Type B pancreatic cell (in vitro differentiated cells): ENCODE data around the gene ATP13A2. TPM values are rescaled to one million over a fixed set of nuclear protein-coding genes. Genes with fewer than 3 reads are reported as not detected.
"Not testable (repeated sequence)": the region's sequence is repeated elsewhere in the genome, so short reads cannot be mapped to it uniquely, and the experiment has no call there.

Experiments
- DNase-seq: peaks from one replicate; pipeline ENCODE4 v3.0.0; 2021; ENCODE audit warnings: mixed read lengths; ENCODE audit not compliant: unreplicated experiment; ENCODE audit errors: extremely low spot score
- H3K27ac Mint-ChIP-seq: 2 replicates; pipeline ENCODE4 v1.8.0; 2021; ENCODE audit warnings: mild to moderate bottlenecking, mixed read lengths
- H3K27me3 Mint-ChIP-seq: 2 replicates; pipeline ENCODE4 v1.8.0; 2021; ENCODE audit warnings: mixed read lengths
- H3K36me3 Mint-ChIP-seq: 2 replicates; pipeline ENCODE4 v1.8.0; 2021; ENCODE audit warnings: mixed read lengths
- H3K4me1 Mint-ChIP-seq: one replicate; pipeline ENCODE4 v1.8.0; 2021; ENCODE audit warnings: mixed read lengths; ENCODE audit not compliant: unreplicated experiment
- H3K4me3 Mint-ChIP-seq: 2 replicates; pipeline ENCODE4 v1.8.0; 2021; ENCODE audit warnings: mild to moderate bottlenecking, mixed read lengths
- H3K9me3 Mint-ChIP-seq: 2 replicates; pipeline ENCODE4 v1.8.0; 2021; ENCODE audit warnings: mixed read lengths
- CTCF ChIP-seq: fragments of 200-600 bp; sonication (generic); conservative IDR thresholded peaks from 2 replicates; pipeline ENCODE4 v1.5.0; 2021; ENCODE audit warnings: antibody characterized with exemption, mild to moderate bottlenecking
- total RNA-seq: library from RNA; stranded (reverse); gene quantifications from 2 replicates; pipeline ENCODE4 v1.2.1, GENCODE V29; 2021; ENCODE audit warnings: low replicate concordance

The ATP13A2 gene
- total RNA-seq, 1 donor from 2014 or later = 66.4 TPM

- Mint-ChIP-seq H3K36me3 (no peaks in the 10 kb centered on the region), H3K27ac (no peak overlapping the region), H3K9me3 (no peaks in the 10 kb centered on the region), H3K4me1 (peaks cover 2% of the 10 kb centered on the region), H3K4me3 (no peak overlapping the region), H3K27me3 (no peaks in the 10 kb centered on the region)
- TF ChIP-seq CTCF = no peak
- no peak for DNase-seq
Observed at GRCh38 chr1:16955186-16955585, 56.5 kb downstream of the ATP13A2 start.

- no peak overlapping the region for H3K4me3 Mint-ChIP-seq
- H3K9me3 Mint-ChIP-seq = no peaks in the 10 kb centered on the region
- H3K27ac Mint-ChIP-seq = no peak overlapping the region
- no peaks in the 10 kb centered on the region for H3K4me1 Mint-ChIP-seq
- no peak for DNase-seq
- no peaks in the 10 kb centered on the region for H3K36me3 Mint-ChIP-seq
- H3K27me3 Mint-ChIP-seq = no peaks in the 10 kb centered on the region
- no peak for TF ChIP-seq CTCF
Observed at GRCh38 chr1:16954579-16954978, 57.1 kb downstream of the ATP13A2 start.

GRCh38 chr1:16952376-16952775, 59.4 kb downstream of the ATP13A2 start:
- not testable (repeated sequence) for H3K27me3 Mint-ChIP-seq, H3K4me1 Mint-ChIP-seq, H3K9me3 Mint-ChIP-seq, H3K27ac Mint-ChIP-seq, H3K4me3 Mint-ChIP-seq, H3K36me3 Mint-ChIP-seq, DNase-seq

- not testable (repeated sequence) for H3K27ac Mint-ChIP-seq, H3K4me3 Mint-ChIP-seq, H3K36me3 Mint-ChIP-seq, DNase-seq, H3K27me3 Mint-ChIP-seq, H3K9me3 Mint-ChIP-seq, H3K4me1 Mint-ChIP-seq
Observed at GRCh38 chr1:16949026-16949425, 62.7 kb downstream of the ATP13A2 start.

- not testable (repeated sequence) for H3K27me3 Mint-ChIP-seq, H3K4me1 Mint-ChIP-seq, H3K9me3 Mint-ChIP-seq, H3K27ac Mint-ChIP-seq, H3K4me3 Mint-ChIP-seq, H3K36me3 Mint-ChIP-seq, DNase-seq
Observed at GRCh38 chr1:16948282-16948891, 63.3 kb downstream of the ATP13A2 start.

GRCh38 chr1:16946646-16947045, 65.1 kb downstream of the ATP13A2 start:
- Mint-ChIP-seq H3K27ac (no peak overlapping the region), H3K27me3 (no peaks in the 10 kb centered on the region), H3K9me3 (no peaks in the 10 kb centered on the region), H3K4me3 (no peak overlapping the region), H3K4me1 (no peaks in the 10 kb centered on the region), H3K36me3 (peaks cover 6% of the 10 kb centered on the region)
- DNase-seq = no peak
- no peak for TF ChIP-seq CTCF

GRCh38 chr1:16946185-16946584, 65.5 kb downstream of the ATP13A2 start:
- not testable (repeated sequence) for H3K36me3 Mint-ChIP-seq, H3K4me3 Mint-ChIP-seq, H3K9me3 Mint-ChIP-seq, DNase-seq, H3K27me3 Mint-ChIP-seq, H3K4me1 Mint-ChIP-seq, H3K27ac Mint-ChIP-seq

- H3K27ac Mint-ChIP-seq, H3K36me3 Mint-ChIP-seq, H3K9me3 Mint-ChIP-seq, DNase-seq, H3K27me3 Mint-ChIP-seq, H3K4me3 Mint-ChIP-seq, H3K4me1 Mint-ChIP-seq: not testable (repeated sequence)
Observed at GRCh38 chr1:16945512-16945911, 66.2 kb downstream of the ATP13A2 start.
